ENCODE data around the gene ITGB5.
"Not testable (repeated sequence)": the region's sequence is repeated elsewhere in the genome, so short reads cannot be mapped to it uniquely, and the experiment has no call there.

The ITGB5 gene

DNA sequence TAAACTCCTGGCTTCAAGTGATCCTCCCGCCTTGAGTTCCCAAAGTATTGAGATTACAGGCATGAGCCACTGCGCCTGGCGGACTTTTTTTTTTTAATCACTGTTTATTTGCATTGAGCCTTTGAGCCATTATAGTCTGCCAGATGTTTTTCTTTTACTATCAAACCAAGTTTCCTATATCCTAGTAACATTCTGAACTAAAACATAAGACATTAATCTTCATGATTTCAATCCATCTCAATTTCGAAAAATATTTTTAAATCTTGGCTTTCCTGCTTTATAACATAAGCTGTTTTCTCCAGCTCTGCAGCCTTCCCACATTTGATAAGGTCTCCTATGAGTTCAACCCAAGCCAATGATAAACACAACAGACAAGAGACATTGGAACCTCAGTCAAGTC is 81.5 kb downstream of the ITGB5 start:
- DNase-seq, result no peak

- no peak for DNase-seq
Measured at GRCh38 chr3:124804875-124805274, 82.3 kb downstream of the ITGB5 start.

GRCh38 chr3:124802702-124803101 is 84.5 kb downstream of the ITGB5 start:
- DNase-seq, result no peak

GRCh38 chr3:124802061-124802698 is 85.0 kb downstream of the ITGB5 start:
- DNase-seq, result no peak

DNA sequence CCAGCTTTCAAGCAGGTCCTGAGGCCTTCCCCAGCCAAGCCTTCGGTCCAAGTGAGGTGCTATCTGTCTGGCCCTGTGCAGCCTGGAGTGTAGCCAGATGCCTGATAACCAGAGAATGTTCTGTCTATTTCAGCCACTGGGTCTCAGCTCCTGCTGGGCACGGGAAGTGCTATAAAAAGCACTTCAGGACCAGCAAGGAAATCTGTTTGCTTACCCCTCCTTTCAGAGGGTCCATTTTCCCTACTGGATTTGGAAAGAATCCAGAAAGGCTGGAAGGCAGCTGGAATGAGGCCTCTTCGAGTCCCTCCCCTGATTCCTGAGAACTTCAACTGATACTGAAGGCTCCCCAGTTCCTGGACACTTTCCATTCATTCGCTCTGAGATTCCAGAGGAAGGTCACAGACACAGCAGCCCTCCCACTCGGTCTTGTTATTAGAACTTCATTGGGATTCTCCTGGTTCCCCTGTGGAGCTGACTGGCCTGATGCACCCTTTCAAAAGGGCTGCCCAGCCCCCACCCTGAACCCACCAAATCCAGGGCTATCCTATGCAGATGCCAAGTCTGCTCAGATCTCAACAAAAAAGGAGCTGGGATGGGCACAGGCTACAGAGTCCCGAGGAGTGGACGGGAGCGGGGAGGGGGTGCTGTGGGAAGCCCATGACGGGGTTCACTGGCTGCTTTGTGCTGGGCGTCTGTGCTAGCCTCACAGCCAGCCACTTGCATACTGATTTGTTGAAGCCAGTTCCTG is 86.5 kb downstream of the ITGB5 start:
- DNase-seq, result peak; percentile 77

DNA sequence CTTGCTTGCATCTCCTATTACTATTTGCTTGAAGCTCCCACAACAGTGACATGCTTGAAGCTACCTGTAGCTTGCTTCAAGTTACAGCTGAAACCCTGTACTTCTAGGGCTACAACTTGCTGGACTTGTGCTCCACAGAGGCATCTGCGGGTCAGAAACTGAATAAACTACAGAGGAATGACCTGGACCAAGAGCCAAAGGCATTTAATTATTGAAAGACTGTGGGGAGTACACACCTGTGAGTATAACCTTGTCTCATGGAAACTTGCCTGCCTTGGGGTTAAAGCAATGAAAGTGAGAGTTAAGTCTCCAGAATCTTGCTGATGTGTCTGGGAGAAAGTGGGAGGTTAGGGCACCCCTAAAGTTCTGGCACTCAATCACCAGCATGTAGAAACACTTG is 87.1 kb downstream of the ITGB5 start:
- no peak for DNase-seq

GRCh38 chr3:124799676-124800075 is 87.5 kb downstream of the ITGB5 start:
- no peak for DNase-seq

DNA sequence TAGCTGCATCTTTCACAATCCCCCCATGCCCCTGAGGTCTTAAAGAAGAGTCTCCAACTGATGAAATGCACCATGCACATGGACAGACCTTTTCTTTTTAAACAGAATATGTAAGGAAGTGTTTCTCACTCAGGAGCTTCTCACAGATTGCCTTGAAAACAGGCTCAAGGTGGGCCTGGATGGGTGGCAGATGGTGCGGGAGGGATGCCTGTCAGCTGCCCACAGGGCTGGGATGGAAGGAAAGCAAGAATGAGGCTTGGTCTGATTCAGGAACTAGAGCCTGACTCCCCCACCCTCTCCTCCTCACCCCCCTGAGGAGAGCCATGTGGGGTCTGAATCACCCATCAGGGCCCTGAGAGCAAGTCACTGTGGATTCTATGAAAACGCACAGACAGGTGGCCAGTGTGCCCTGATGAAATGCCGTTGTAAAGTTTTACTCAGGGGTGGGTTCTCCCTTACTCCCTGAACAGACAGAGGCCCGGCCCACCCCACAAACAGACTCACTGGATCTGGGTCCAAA is 89.7 kb downstream of the ITGB5 start:
- no peak for DNase-seq

DNA sequence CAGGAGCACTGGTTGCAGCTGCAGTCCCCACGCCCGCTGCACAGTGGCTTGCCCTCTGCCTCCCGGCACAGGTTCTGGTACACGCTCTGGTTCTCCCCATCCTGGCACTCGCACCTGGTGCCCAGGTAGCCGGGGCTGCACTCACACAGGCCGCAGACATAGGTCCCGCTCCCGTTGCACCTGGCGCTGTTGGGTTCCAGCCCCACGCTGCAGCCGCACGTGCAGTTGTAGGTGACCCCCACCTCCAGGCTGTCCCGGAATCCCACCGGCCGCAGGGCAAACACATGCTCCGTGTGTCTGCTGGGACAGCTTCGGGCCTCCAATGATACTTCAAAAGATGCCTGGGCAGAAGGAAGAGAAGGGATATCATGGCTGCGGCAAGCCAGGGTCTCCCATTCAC is 90.7 kb downstream of the ITGB5 start:
- no peak for DNase-seq

DNA sequence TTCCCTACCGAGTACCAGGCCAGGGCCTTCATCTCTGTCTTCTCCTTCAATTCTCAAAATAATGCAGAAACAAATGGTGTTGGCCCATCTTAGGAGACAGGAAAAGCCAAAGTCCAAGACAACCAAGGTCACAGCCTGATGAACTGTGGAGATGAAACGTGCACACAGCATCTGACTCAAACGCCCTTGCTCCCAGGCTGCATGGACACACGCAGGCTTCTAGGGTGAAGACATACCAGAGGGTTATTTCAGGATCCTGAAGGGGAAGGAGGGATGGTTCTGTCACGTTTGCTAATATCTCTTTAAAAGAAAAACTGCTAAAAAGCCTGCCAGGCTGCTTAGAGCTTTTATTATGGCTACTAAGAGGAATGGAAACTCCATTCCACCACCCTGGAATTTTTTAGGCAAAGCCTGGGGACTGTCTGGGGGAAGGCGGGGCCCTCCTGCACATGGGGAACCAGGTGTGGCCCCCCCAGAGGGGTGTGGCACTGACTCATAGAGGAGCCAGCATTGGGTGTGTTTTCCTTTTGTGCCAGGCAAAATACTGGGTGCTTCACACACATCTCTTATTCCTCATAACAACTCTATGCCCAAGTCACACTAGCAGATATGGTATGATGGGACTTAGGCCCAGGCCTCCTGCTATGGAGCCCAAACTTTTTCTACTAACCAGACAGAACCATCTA is 94.0 kb downstream of the ITGB5 start:
- DNase-seq, result no peak

DNA sequence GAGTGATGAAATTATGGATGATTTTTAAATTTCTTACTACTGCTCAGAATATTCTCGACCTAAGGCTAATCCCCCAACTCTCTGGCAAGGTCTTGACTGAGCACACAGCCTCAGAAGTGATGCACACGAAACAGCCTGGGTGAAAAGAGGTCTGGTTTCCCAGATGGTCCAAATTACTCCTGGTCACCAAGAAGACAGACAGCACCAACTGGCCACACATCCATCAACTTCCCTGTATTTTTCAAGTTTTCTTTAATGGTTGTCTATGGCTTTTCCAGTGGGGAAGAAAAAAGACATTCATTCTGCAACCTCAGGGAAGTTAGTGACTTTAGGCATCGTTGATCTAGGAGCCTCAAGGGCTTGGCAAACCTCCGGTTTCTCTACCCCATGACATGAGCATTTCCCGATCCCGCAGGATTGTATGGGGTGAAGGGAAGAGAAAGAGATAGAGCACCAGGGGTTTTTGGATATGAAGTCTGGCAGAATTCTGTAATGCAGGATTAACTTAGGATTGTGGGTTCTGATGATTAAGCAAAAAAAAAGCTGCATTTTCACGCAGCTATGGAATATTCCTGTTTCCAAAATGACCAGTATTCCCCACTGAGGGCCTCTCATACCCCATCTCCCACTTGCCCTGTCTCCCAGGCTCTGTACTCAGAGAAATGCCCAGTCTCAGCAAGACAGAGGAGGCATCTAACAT is 94.7 kb downstream of the ITGB5 start:
- no peak for DNase-seq

- no peak for DNase-seq
Measured at GRCh38 chr3:124791639-124792151, 95.5 kb downstream of the ITGB5 start.

GRCh38 chr3:124791142-124791541 is 96.0 kb downstream of the ITGB5 start:
- DNase-seq, result no peak

- not testable (repeated sequence) for DNase-seq
Measured at GRCh38 chr3:124789103-124789502, 98.1 kb downstream of the ITGB5 start.

GRCh38 chr3:124788254-124788745 is 98.9 kb downstream of the ITGB5 start:
- DNase-seq, result no peak

DNA sequence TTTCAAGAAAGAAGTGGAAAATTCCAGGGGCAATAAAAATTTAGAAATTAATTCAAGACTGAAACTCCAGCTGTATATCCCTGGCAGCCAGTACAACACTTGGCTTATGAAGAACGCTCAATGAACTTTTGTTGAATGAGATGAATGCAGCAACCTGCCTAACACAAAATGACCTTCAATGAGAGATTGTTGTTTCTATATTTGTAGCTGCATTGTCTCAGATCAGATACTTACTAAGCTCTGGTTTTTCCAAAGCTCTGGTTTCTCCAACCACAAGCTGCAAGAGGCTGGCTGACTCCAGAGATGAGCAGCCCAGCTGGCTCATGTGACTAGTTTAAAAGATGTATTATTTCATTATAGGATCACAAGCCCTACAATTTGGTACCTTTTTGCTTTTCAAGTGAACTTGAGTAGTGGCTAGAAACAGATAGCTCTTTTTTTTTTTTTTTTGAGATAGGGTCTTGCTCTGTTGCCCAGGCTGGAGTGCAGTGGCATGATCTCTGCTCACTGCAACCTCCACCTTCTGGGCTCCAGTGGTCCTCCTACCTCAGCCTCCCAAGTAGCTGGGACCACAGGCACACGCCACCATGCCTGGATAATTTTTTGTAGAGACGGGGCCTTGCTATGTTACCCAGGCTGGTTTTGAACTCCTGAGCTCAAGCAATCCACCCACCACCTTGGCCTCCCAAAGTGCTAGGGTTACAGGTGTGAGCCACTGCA is 99.5 kb downstream of the ITGB5 start:
- DNase-seq, result no peak

GRCh38 chr3:124786511-124787241 is 100.5 kb downstream of the ITGB5 start:
- peak; percentile 19 for DNase-seq

GRCh38 chr3:124785973-124786372 is 101.2 kb downstream of the ITGB5 start:
- DNase-seq, result no peak

DNA sequence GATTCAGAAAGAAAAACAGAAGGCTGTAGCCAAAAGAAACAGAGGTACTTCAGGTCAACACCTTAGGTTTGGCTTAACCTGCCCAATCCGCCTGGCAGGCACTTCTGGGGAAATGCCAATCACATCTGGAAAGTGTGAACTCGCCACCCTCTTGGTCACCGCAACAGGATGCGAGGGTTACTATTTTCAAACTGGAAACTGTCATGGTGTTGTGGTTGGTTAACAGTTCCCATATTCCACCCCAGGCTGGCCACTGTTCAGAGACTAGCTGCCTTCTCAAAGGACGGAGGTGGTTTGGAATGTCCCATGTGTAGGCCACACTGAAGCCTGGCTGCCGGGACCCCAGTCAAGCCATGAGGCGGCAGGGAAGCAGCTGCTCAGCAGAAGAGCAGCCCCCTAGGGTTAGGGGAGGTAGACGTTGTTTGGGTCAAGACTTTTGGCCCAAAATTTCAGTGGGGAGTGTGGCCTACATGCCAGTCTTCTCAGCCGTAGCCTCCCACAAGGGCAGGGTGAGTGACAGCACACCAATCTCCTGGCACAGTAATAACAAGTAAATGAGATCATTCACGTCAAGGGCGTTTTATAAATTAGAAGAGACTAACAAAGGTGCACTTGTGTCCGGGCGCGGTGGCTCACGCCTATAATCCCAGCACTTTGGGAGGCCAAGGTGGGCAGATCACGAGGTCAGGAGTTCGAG is 102.3 kb downstream of the ITGB5 start:
- DNase-seq, result no peak

GRCh38 chr3:124783696-124784095 is 103.5 kb downstream of the ITGB5 start:
- no peak for DNase-seq

- not testable (repeated sequence) for DNase-seq
Measured at GRCh38 chr3:124782377-124782712, 104.8 kb downstream of the ITGB5 start.

Measured in NCI-H1105 treated with DMSO at 0.1 percent for 48 hours (cell line).